A549 (cell line): ENCODE results near the gene A4GALT. TPM values are rescaled to one million over a fixed set of nuclear protein-coding genes. Genes with fewer than 3 reads are reported as not detected.

Experiments used
- ATAC-seq, 2 experiments: fragments of 200-7000 bp in 1 of 2; fragments of >200 bp in 1 of 2; cut with Nextera tagmentation in 1 of 2; cut with Tn5 transposase in 1 of 2; 3 replicates each; pipeline versions ENCODE4 v1.8.0 to v1.9.1; 2018 to 2020; ENCODE audit warnings: mild to moderate bottlenecking in 1 of 2, moderate library complexity in 1 of 2
- CTCF ChIA-PET: fragments of 300-600 bp; sonication (Branson Sonifier 250); formaldehyde crosslinking; extraction: SDS; loops from one replicate; lab custom pipeline; 2021; ENCODE audit warnings: antibody characterized with exemption, inconsistent platforms; lab: Yijun Ruan, JAX
- POLR2A ChIA-PET: fragments of 350-600 bp; formaldehyde crosslinking; extraction: SDS; loops from one replicate; lab custom pipeline; 2021; ENCODE audit warnings: antibody characterized with exemption, inconsistent platforms; lab: Yijun Ruan, JAX
- DNase-seq, 2 experiments: peaks; one replicate each; pipeline versions ENCODE4 v3.0.0 to v3.0.0-alpha.2; 2011 to 2016; ENCODE audit warnings: low read depth in 1 of 2, low spot score in 1 of 2
- FAIRE-seq: peaks from 2 replicates; lab custom pipeline; 2011; peaks lifted over from hg19 to GRCh38; lab: Jason Lieb, UNC
- H3K27ac ChIP-seq, 2 experiments: fragments of >200 bp; sonication (Bioruptor Twin); formaldehyde crosslinking; 3 replicates each; pipeline ENCODE4 v1.5.1; 2016 to 2017
- H3K4me1 ChIP-seq: fragments of >200 bp; sonication (Bioruptor Twin); formaldehyde crosslinking; 3 replicates; pipeline ENCODE4 v1.6.1; 2016
- H3K4me2 ChIP-seq: fragments of >200 bp; sonication (Bioruptor Twin); formaldehyde crosslinking; 3 replicates; pipeline ENCODE4 v1.6.1; 2016
- H3K4me3 ChIP-seq: fragments of >200 bp; sonication (Bioruptor Twin); formaldehyde crosslinking; 3 replicates; pipeline ENCODE4 v1.5.1; 2016
- H3K9me3 ChIP-seq: fragments of >200 bp; sonication (Bioruptor Twin); formaldehyde crosslinking; 3 replicates; pipeline ENCODE4 v1.6.1; 2016
- EP300 ChIP-seq, 2 experiments: fragments of >200 bp; sonication (Bioruptor Twin); formaldehyde crosslinking; IDR thresholded peaks; 2 replicates in 1 of 2; 3 replicates in 1 of 2; pipeline ENCODE4 v1.6.1; 2016 to 2017
- ESRRA ChIP-seq: fragments of 150-350 bp; IDR thresholded peaks from 2 replicates; pipeline ENCODE4 v1.6.1; 2014; ENCODE audit warnings: mild to moderate bottlenecking, low read length, borderline replicate concordance
- FOSB ChIP-seq: fragments of 250-450 bp; sonication (Bioruptor Pico); IDR thresholded peaks from 2 replicates; pipeline ENCODE4 v1.5.0; 2020; ENCODE audit warnings: mild to moderate bottlenecking, moderate library complexity
- FOSL2 ChIP-seq, 2 experiments: fragments of 450-650 bp in 1 of 2; fragments of >200 bp in 1 of 2; sonication (Bioruptor Twin) in 1 of 2; formaldehyde crosslinking; IDR thresholded peaks; 2 replicates each; pipeline versions ENCODE4 v1.5.0 to v1.6.1; 2016 to 2020; ENCODE audit warnings: mild to moderate bottlenecking in 1 of 2, moderate library complexity in 1 of 2
- GATA3 ChIP-seq: IDR thresholded peaks from 2 replicates; pipeline ENCODE4 v1.6.1; 2012; ENCODE audit warnings: borderline replicate concordance
- HOXA7 ChIP-seq: fragments of 250-450 bp; sonication (Bioruptor Pico); IDR thresholded peaks from 2 replicates; pipeline ENCODE4 v1.5.0; 2020; ENCODE audit warnings: mild to moderate bottlenecking, moderate library complexity
- HOXB5 ChIP-seq: fragments of 250-450 bp; sonication (Bioruptor Pico); IDR thresholded peaks from 2 replicates; pipeline ENCODE4 v1.5.0; 2020; ENCODE audit warnings: mild to moderate bottlenecking, moderate library complexity
- JUNB ChIP-seq: fragments of >200 bp; sonication (Bioruptor Twin); formaldehyde crosslinking; IDR thresholded peaks from 2 replicates; pipeline ENCODE4 v1.6.1; 2016
- KDM1A ChIP-seq: fragments of 200-600 bp; sonication (generic); IDR thresholded peaks from 2 replicates; pipeline ENCODE4 v1.6.1; 2016; ENCODE audit warnings: low read depth, mild to moderate bottlenecking
- MAX ChIP-seq: IDR thresholded peaks from 2 replicates; pipeline ENCODE4 v1.6.1; 2012
- MAZ ChIP-seq: fragments of 150-350 bp; IDR thresholded peaks from 2 replicates; pipeline ENCODE4 v1.6.1; 2014; ENCODE audit warnings: antibody characterized with exemption, low read depth, low read length, borderline replicate concordance
- NFE2L2 ChIP-seq: fragments of 150-350 bp; conservative IDR thresholded peaks from 2 replicates; pipeline ENCODE4 v1.6.1; 2014; ENCODE audit warnings: low read length
- POLR2A ChIP-seq: IDR thresholded peaks from 2 replicates; pipeline ENCODE4 v1.6.1; 2012; ENCODE audit warnings: mild to moderate bottlenecking, low read length
- POLR2AphosphoS2 ChIP-seq: conservative IDR thresholded peaks from 2 replicates; pipeline ENCODE4 v1.6.1; 2012; ENCODE audit warnings: low read length, improper control_type of control experiment, inconsistent platforms
- RCOR1 ChIP-seq: fragments of 150-350 bp; IDR thresholded peaks from 2 replicates; pipeline ENCODE4 v1.6.1; 2014; ENCODE audit warnings: antibody characterized with exemption, low read length, low read depth
- RFX5 ChIP-seq: fragments of 450-650 bp; IDR thresholded peaks from 2 replicates; pipeline ENCODE4 v1.7.1; 2014; ENCODE audit warnings: antibody characterized with exemption, mild to moderate bottlenecking, moderate library complexity
- SMC3 ChIP-seq: fragments of >200 bp; sonication (Bioruptor Twin); formaldehyde crosslinking; IDR thresholded peaks from 3 replicates; pipeline ENCODE4 v1.6.1; 2018; ENCODE audit warnings: inconsistent platforms
- ZC3H11A ChIP-seq: fragments of 450-650 bp; IDR thresholded peaks from 2 replicates; pipeline ENCODE4 v1.6.1; 2014; ENCODE audit warnings: antibody characterized with exemption, mild to moderate bottlenecking
- ZNF302 ChIP-seq: fragments of 250-450 bp; sonication (Bioruptor Pico); IDR thresholded peaks from 2 replicates; pipeline ENCODE4 v1.9.0; 2021; ENCODE audit warnings: inconsistent platforms, mild to moderate bottlenecking, moderate library complexity
- WGBS: methylation state at CpG from one replicate; pipeline ENCODE4 v1.1.6; 2017; ENCODE audit errors: missing lambda C conversion rate; 5-methylcytosine and 5-hydroxymethylcytosine counted together
- polyA plus RNA-seq, 4 experiments: library from polyadenylated mRNA; depleted of rRNA in 3 of 4; stranded (reverse); fragments of >200 nt; fragmentation: RNase III in 1 of 4; extraction: RNeasy Plus Mini Kit Qiagen cat#74134 plus additional on column Dnase treatment in 1 of 4; gene quantifications; 2 replicates in 3 of 4; 3 replicates in 1 of 4; pipeline ENCODE4 v1.2.3, GENCODE V29; 2011 to 2017
- TF ChIP-seq, protein P1 (sequence below): IDR thresholded peaks from 2 replicates; pipeline ENCODE4 v1.6.1; 2012; ENCODE audit warnings: low read depth, borderline replicate concordance
- TF ChIP-seq, protein P2 (sequence below): fragments of 200-600 bp; sonication (generic); IDR thresholded peaks from 2 replicates; pipeline ENCODE4 v1.6.1; 2016; ENCODE audit warnings: antibody characterized with exemption, mild to moderate bottlenecking, moderate library complexity
- TF ChIP-seq, protein P3 (sequence below): fragments of 150-350 bp; IDR thresholded peaks from 2 replicates; pipeline ENCODE4 v1.6.1; 2014; ENCODE audit warnings: low read depth, mild to moderate bottlenecking, low read length
- TF ChIP-seq, protein P4 (sequence below): fragments of >200 bp; sonication (Bioruptor Twin); formaldehyde crosslinking; IDR thresholded peaks from 2 replicates; pipeline ENCODE4 v1.6.1; 2016

The A4GALT gene
- polyA plus RNA-seq, 2 of the 4 experiments (the other 2 are of a cell fraction): 5.1 to 7.8 TPM

GRCh38 chr22:42708417-42708816, 12.3 kb downstream of the A4GALT start:
- H3K4me2 ChIP-seq: no peak overlapping the region
- ChIA-PET POLR2A (interaction anchor here (0.7 kb wide), 1 partner anchor 24 kb away, joined by 3 read pairs; no protein-coding TSS in a partner anchor), CTCF (no interaction called here)
- peaks cover 5% of the 10 kb centered on the region; the same call in 1 of the 3 replicates for H3K9me3 ChIP-seq
- no peak for FAIRE-seq
- H3K27ac ChIP-seq: no peak overlapping the region
- 50% methylated on average over 2 of the region's 3 CpGs for WGBS
- TF ChIP-seq POLR2AphosphoS2: no peak
- TF ChIP-seq POLR2A: no peak
- no peak for TF ChIP-seq ESRRA
- TF ChIP-seq NFE2L2: no peak
- TF ChIP-seq EP300 (IDR thresholded peaks at IDR 0.05): no peak
- TF ChIP-seq FOSL2 (IDR thresholded peaks at IDR 0.05): no peak
- no peak for TF ChIP-seq FOSL2 (CRISPR knock-in tag; IDR thresholded peaks at IDR 0.05)
- no peak for TF ChIP-seq SMC3
- no peak for TF ChIP-seq KDM1A
- TF ChIP-seq HOXB5: no peak
- no peak for TF ChIP-seq JUNB
- TF ChIP-seq HOXA7 (CRISPR knock-in tag): no peak
- TF ChIP-seq, protein P1, sequence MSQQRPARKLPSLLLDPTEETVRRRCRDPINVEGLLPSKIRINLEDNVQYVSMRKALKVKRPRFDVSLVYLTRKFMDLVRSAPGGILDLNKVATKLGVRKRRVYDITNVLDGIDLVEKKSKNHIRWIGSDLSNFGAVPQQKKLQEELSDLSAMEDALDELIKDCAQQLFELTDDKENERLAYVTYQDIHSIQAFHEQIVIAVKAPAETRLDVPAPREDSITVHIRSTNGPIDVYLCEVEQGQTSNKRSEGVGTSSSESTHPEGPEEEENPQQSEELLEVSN: no peak
- TF ChIP-seq, protein P2, sequence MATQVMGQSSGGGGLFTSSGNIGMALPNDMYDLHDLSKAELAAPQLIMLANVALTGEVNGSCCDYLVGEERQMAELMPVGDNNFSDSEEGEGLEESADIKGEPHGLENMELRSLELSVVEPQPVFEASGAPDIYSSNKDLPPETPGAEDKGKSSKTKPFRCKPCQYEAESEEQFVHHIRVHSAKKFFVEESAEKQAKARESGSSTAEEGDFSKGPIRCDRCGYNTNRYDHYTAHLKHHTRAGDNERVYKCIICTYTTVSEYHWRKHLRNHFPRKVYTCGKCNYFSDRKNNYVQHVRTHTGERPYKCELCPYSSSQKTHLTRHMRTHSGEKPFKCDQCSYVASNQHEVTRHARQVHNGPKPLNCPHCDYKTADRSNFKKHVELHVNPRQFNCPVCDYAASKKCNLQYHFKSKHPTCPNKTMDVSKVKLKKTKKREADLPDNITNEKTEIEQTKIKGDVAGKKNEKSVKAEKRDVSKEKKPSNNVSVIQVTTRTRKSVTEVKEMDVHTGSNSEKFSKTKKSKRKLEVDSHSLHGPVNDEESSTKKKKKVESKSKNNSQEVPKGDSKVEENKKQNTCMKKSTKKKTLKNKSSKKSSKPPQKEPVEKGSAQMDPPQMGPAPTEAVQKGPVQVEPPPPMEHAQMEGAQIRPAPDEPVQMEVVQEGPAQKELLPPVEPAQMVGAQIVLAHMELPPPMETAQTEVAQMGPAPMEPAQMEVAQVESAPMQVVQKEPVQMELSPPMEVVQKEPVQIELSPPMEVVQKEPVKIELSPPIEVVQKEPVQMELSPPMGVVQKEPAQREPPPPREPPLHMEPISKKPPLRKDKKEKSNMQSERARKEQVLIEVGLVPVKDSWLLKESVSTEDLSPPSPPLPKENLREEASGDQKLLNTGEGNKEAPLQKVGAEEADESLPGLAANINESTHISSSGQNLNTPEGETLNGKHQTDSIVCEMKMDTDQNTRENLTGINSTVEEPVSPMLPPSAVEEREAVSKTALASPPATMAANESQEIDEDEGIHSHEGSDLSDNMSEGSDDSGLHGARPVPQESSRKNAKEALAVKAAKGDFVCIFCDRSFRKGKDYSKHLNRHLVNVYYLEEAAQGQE: no peak
- TF ChIP-seq ZNF302 (CRISPR knock-in tag): no peak
- no peak for TF ChIP-seq ZC3H11A
- no peak for TF ChIP-seq MAZ
- TF ChIP-seq, protein P3, sequence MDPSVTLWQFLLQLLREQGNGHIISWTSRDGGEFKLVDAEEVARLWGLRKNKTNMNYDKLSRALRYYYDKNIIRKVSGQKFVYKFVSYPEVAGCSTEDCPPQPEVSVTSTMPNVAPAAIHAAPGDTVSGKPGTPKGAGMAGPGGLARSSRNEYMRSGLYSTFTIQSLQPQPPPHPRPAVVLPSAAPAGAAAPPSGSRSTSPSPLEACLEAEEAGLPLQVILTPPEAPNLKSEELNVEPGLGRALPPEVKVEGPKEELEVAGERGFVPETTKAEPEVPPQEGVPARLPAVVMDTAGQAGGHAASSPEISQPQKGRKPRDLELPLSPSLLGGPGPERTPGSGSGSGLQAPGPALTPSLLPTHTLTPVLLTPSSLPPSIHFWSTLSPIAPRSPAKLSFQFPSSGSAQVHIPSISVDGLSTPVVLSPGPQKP: no peak
- no peak for TF ChIP-seq MAX
- TF ChIP-seq, protein P4, sequence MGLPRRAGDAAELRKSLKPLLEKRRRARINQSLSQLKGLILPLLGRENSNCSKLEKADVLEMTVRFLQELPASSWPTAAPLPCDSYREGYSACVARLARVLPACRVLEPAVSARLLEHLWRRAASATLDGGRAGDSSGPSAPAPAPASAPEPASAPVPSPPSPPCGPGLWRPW: no peak
- no peak for ATAC-seq
- no peaks in the 10 kb centered on the region for H3K4me1 ChIP-seq
- no peak for DNase-seq
- no peak overlapping the region for H3K4me3 ChIP-seq

- Histone ChIP-seq H3K4me3 (no peak overlapping the region), H3K4me2 (no peak overlapping the region), H3K27ac (no peak overlapping the region), H3K4me1 (no peaks in the 10 kb centered on the region), H3K9me3 (peaks cover 5% of the 10 kb centered on the region; the same call in 1 of the 3 replicates)
- 100% methylated on average over 2 of the region's 2 CpGs for WGBS
- FAIRE-seq: no peak
- POLR2A ChIA-PET: no interaction called here
- TF ChIP-seq ZC3H11A (no peak), GATA3 (no peak), FOSB (CRISPR knock-in tag) (no peak), RFX5 (no peak), RCOR1 (no peak)
- no peak for ATAC-seq
- no peak for DNase-seq
- CTCF ChIA-PET: interaction anchor here (1.2 kb wide), 1 partner anchor 38 kb away, joined by 3 read pairs; no protein-coding TSS in a partner anchor
Observed at GRCh38 chr22:42707496-42707895, 13.2 kb downstream of the A4GALT start.
